ENCODE data around the gene DPP6.
"Not testable (repeated sequence)": the region's sequence is repeated elsewhere in the genome, so short reads cannot be mapped to it uniquely, and the experiment has no call there.

Gene DPP6

GRCh38 chr7:154072395-154073181, 20.4 kb downstream of the DPP6 start:
- DNase-seq (ENCODE audit: low read depth), result not testable (repeated sequence)

- not testable (repeated sequence) for DNase-seq (ENCODE audit: low read depth)
These were observed 26.3 kb downstream of the DPP6 start for GRCh38 chr7:154078523-154078922.

GRCh38 chr7:154080249-154080648, 28.1 kb downstream of the DPP6 start:
- not testable (repeated sequence) for DNase-seq (ENCODE audit: low read depth)

GRCh38 chr7:154087037-154087725, 35.0 kb downstream of the DPP6 start:
- DNase-seq (ENCODE audit: low read depth), result not testable (repeated sequence)

- not testable (repeated sequence) for DNase-seq (ENCODE audit: low read depth)
These were observed 39.9 kb downstream of the DPP6 start for GRCh38 chr7:154092093-154092492.

GRCh38 chr7:154095201-154095600, 43.0 kb downstream of the DPP6 start:
- DNase-seq (ENCODE audit: low read depth), result not testable (repeated sequence)

- not testable (repeated sequence) for DNase-seq (ENCODE audit: low read depth)
These were observed 52.9 kb downstream of the DPP6 start for GRCh38 chr7:154105063-154105462.

GRCh38 chr7:154109615-154110014, 57.4 kb downstream of the DPP6 start:
- not testable (repeated sequence) for DNase-seq (ENCODE audit: low read depth)

GRCh38 chr7:154113732-154114351, 61.6 kb downstream of the DPP6 start:
- DNase-seq (ENCODE audit: low read depth), result not testable (repeated sequence)

- DNase-seq (ENCODE audit: low read depth), result not testable (repeated sequence)
These were observed 65.5 kb downstream of the DPP6 start for GRCh38 chr7:154117411-154118390.

- not testable (repeated sequence) for DNase-seq (ENCODE audit: low read depth)
These were observed 68.6 kb downstream of the DPP6 start for GRCh38 chr7:154120825-154121224.

GRCh38 chr7:154122720-154123119, 70.5 kb downstream of the DPP6 start:
- DNase-seq (ENCODE audit: low read depth), result not testable (repeated sequence)

GRCh38 chr7:154123397-154123796, 71.2 kb downstream of the DPP6 start:
- not testable (repeated sequence) for DNase-seq (ENCODE audit: low read depth)

- not testable (repeated sequence) for DNase-seq (ENCODE audit: low read depth)
These were observed 76.9 kb downstream of the DPP6 start for GRCh38 chr7:154129142-154129541.

GRCh38 chr7:154132617-154133016, 80.4 kb downstream of the DPP6 start:
- not testable (repeated sequence) for DNase-seq (ENCODE audit: low read depth)

GRCh38 chr7:154133703-154134277, 81.6 kb downstream of the DPP6 start:
- not testable (repeated sequence) for DNase-seq (ENCODE audit: low read depth)

- DNase-seq (ENCODE audit: low read depth), result not testable (repeated sequence)
These were observed 82.5 kb downstream of the DPP6 start for GRCh38 chr7:154134698-154135097.

GRCh38 chr7:154135646-154136045, 83.4 kb downstream of the DPP6 start:
- not testable (repeated sequence) for DNase-seq (ENCODE audit: low read depth)

GRCh38 chr7:154145922-154146706, 93.9 kb downstream of the DPP6 start:
- not testable (repeated sequence) for DNase-seq (ENCODE audit: low read depth)

GRCh38 chr7:154146707-154147038, 94.5 kb downstream of the DPP6 start:
- DNase-seq (ENCODE audit: low read depth), result not testable (repeated sequence)

Data from EH (cell line).